H9 (cell line): ENCODE data around the gene NRG2. TPM values are rescaled to one million over a fixed set of nuclear protein-coding genes. Genes with fewer than 3 reads are reported as not detected.

Experiments used
- DNase-seq: peaks from one replicate; pipeline ENCODE4 v3.0.0-alpha.2; 2017
- H2AFZ ChIP-seq: one replicate; pipeline ENCODE4 v1.6.1; 2013; ENCODE audit warnings: mild to moderate bottlenecking, low read length, control low read depth, moderate library complexity
- H2AK5ac ChIP-seq: 2 replicates; pipeline ENCODE4 v1.6.1; 2013; ENCODE audit warnings: low read length, control low read depth, mixed read lengths; ENCODE audit not compliant: insufficient read length
- H2BK120ac ChIP-seq: one replicate; pipeline ENCODE4 v1.6.1; 2013; ENCODE audit warnings: low read depth, mild to moderate bottlenecking, low read length, control low read depth, inconsistent platforms; ENCODE audit not compliant: poor library complexity, severe bottlenecking
- H2BK12ac ChIP-seq: 2 replicates; pipeline ENCODE4 v1.6.1; 2013; ENCODE audit warnings: low read length, control low read depth, mixed read lengths, low read depth; ENCODE audit not compliant: insufficient read length
- H2BK15ac ChIP-seq: 2 replicates; pipeline ENCODE4 v1.6.1; 2013; ENCODE audit warnings: low read depth, low read length, control low read depth
- H2BK20ac ChIP-seq: one replicate; pipeline ENCODE4 v1.6.1; 2013; ENCODE audit warnings: low read depth, mild to moderate bottlenecking, low read length, control low read depth, inconsistent platforms; ENCODE audit not compliant: poor library complexity, severe bottlenecking
- H2BK5ac ChIP-seq: 2 replicates; pipeline ENCODE4 v1.6.1; 2013; ENCODE audit warnings: low read length, control low read depth, mixed read lengths; ENCODE audit not compliant: insufficient read length
- H3K14ac ChIP-seq: 2 replicates; pipeline ENCODE4 v1.6.1; 2013; ENCODE audit warnings: low read length, control low read depth; ENCODE audit not compliant: insufficient read depth
- H3K18ac ChIP-seq: 2 replicates; pipeline ENCODE4 v1.6.1; 2013; ENCODE audit warnings: low read depth, mild to moderate bottlenecking, mixed read lengths, low read length, control low read depth; ENCODE audit not compliant: insufficient read length
- H3K23ac ChIP-seq: 2 replicates; pipeline ENCODE4 v1.6.1; 2013; ENCODE audit warnings: low read length, control low read depth, mixed read lengths, low read depth; ENCODE audit not compliant: insufficient read length
- H3K23me2 ChIP-seq: 2 replicates; pipeline ENCODE4 v1.6.1; 2013; ENCODE audit warnings: low read depth, mild to moderate bottlenecking, mixed read lengths, low read length, control low read depth; ENCODE audit not compliant: insufficient read length, poor library complexity, severe bottlenecking
- H3K27ac ChIP-seq: 2 replicates; pipeline ENCODE4 v1.5.1; 2013; ENCODE audit warnings: low read length, control low read depth, mixed read lengths, low read depth; ENCODE audit not compliant: insufficient read length
- H3K27me3 ChIP-seq: 2 replicates; pipeline ENCODE4 v1.6.1; 2013; ENCODE audit warnings: low read length, control low read depth, inconsistent platforms; ENCODE audit not compliant: insufficient read depth
- H3K4ac ChIP-seq: 2 replicates; pipeline ENCODE4 v1.6.1; 2013; ENCODE audit warnings: low read depth, mild to moderate bottlenecking, control low read depth, inconsistent platforms, low read length, moderate library complexity
- H3K4me1 ChIP-seq: 2 replicates; pipeline ENCODE4 v1.6.1; 2013; ENCODE audit warnings: low read length, control low read depth, inconsistent platforms; ENCODE audit not compliant: insufficient read depth
- H3K4me2 ChIP-seq: 2 replicates; pipeline ENCODE4 v1.6.1; 2013; ENCODE audit warnings: low read length, control low read depth, mixed read lengths; ENCODE audit not compliant: insufficient read length, insufficient read depth
- H3K56ac ChIP-seq: 2 replicates; pipeline ENCODE4 v1.6.1; 2013; ENCODE audit warnings: low read depth, mild to moderate bottlenecking, mixed read lengths, low read length, control low read depth; ENCODE audit not compliant: insufficient read length
- H3K79me1 ChIP-seq: 2 replicates; pipeline ENCODE4 v1.6.1; 2013; ENCODE audit warnings: low read depth, mild to moderate bottlenecking, moderate library complexity, low read length, control low read depth, inconsistent platforms; ENCODE audit not compliant: insufficient read depth, poor library complexity, severe bottlenecking
- H3K79me2 ChIP-seq: 2 replicates; pipeline ENCODE4 v1.6.1; 2013; ENCODE audit warnings: low read length, control low read depth, inconsistent platforms; ENCODE audit not compliant: insufficient read depth
- H3K9ac ChIP-seq: 2 replicates; pipeline ENCODE4 v1.6.1; 2013; ENCODE audit warnings: low read length, control low read depth, mixed read lengths; ENCODE audit not compliant: insufficient read length; ENCODE audit errors: extremely low read depth
- H3K9me3 ChIP-seq: one replicate; pipeline ENCODE4 v1.6.1; 2013; ENCODE audit warnings: low read depth, low read length, inconsistent platforms; ENCODE audit not compliant: control insufficient read depth
- H3T11ph ChIP-seq: one replicate; pipeline ENCODE4 v1.6.1; 2013; ENCODE audit warnings: mild to moderate bottlenecking, low read length, control low read depth, inconsistent platforms
- H4K20me1 ChIP-seq: one replicate; pipeline ENCODE4 v1.6.1; 2013; ENCODE audit not compliant: control insufficient read depth, insufficient read length, insufficient read depth
- H4K5ac ChIP-seq: 2 replicates; pipeline ENCODE4 v1.6.1; 2013; ENCODE audit warnings: low read depth, mild to moderate bottlenecking, mixed read lengths, low read length, control low read depth; ENCODE audit not compliant: insufficient read length
- H4K8ac ChIP-seq: replicated peaks from 2 replicates; pipeline ENCODE4 v1.6.1; 2013; ENCODE audit warnings: low read length, control low read depth, mixed read lengths, low read depth; ENCODE audit not compliant: insufficient read length
- H4K91ac ChIP-seq: 2 replicates; pipeline ENCODE4 v1.6.1; 2013; ENCODE audit warnings: low read depth, mild to moderate bottlenecking, moderate library complexity, mixed read lengths, low read length, control low read depth; ENCODE audit not compliant: insufficient read length
- H3K27ac Mint-ChIP-seq, 3 experiments: 2 replicates in 2 of 3; 3 replicates in 1 of 3; pipeline ENCODE4 v1.8.0; 2020 to 2021; ENCODE audit warnings: mixed read lengths in 3 of 3, mild to moderate bottlenecking in 1 of 3, moderate library complexity in 1 of 3
- H3K27me3 Mint-ChIP-seq: 2 replicates; pipeline ENCODE4 v1.8.0; 2021; ENCODE audit warnings: low read depth, mild to moderate bottlenecking, moderate library complexity, mixed read lengths
- H3K36me3 Mint-ChIP-seq, 3 experiments: 2 replicates in 2 of 3; 3 replicates in 1 of 3; pipeline ENCODE4 v1.8.0; 2020 to 2021; ENCODE audit warnings: low read depth in 3 of 3, mixed read lengths in 3 of 3; ENCODE audit not compliant: insufficient read depth in 1 of 3
- H3K4me1 Mint-ChIP-seq, 2 experiments: 2 replicates each; pipeline ENCODE4 v1.8.0; 2020; ENCODE audit warnings: mixed read lengths in 2 of 2
- H3K4me3 Mint-ChIP-seq, 2 experiments: 2 replicates in 1 of 2; 3 replicates in 1 of 2; pipeline ENCODE4 v1.8.0; 2020 to 2021; ENCODE audit warnings: mild to moderate bottlenecking in 2 of 2, mixed read lengths in 2 of 2, moderate library complexity in 1 of 2
- H3K9me3 Mint-ChIP-seq, 2 experiments: 2 replicates in 1 of 2; 3 replicates in 1 of 2; pipeline ENCODE4 v1.8.0; 2020; ENCODE audit warnings: mild to moderate bottlenecking in 2 of 2, mixed read lengths in 2 of 2, moderate library complexity in 1 of 2
- WGBS: extraction: QIAGEN DNeasy Blood & Tissue Kit; methylation state at CpG from one replicate; pipeline ENCODE4 v1.1.7; 2013; ENCODE audit warnings: missing lambda C conversion rate, low lambda C conversion rate, mixed read lengths; ENCODE audit not compliant: insufficient read length; ENCODE audit errors: extremely low coverage; 5-methylcytosine and 5-hydroxymethylcytosine counted together
- total RNA-seq: library from RNA; stranded (reverse); gene quantifications from 2 replicates; pipeline ENCODE4 v1.2.1, GENCODE V29; 2021
- TF ChIP-seq, protein P1 (sequence below): fragments of 200-600 bp; sonication (generic); conservative IDR thresholded peaks from 3 replicates; pipeline ENCODE4 v1.8.0; 2021; ENCODE audit warnings: antibody characterized with exemption, mild to moderate bottlenecking

NRG2 gene
- total RNA-seq, 1 experiment from 2014 or later = not detected

- Histone ChIP-seq H3K14ac (no peak overlapping the region), H3K4me2 (no peak overlapping the region), H3T11ph (no peak overlapping the region), H3K27ac (no peak overlapping the region), H4K8ac (no peak overlapping the region), H3K23me2 (no peaks in the 10 kb centered on the region), H4K5ac (no peak overlapping the region), H3K79me1 (no peaks in the 10 kb centered on the region), H3K27me3 (no peaks in the 10 kb centered on the region; the same call in 1 of the 2 replicates), H3K4ac (no peak overlapping the region), H3K18ac (no peak overlapping the region), H2BK20ac (no peak overlapping the region), H3K79me2 (no peaks in the 10 kb centered on the region), H2BK12ac (no peak overlapping the region), H2BK5ac (no peak overlapping the region), H2AK5ac (no peak overlapping the region), H2BK15ac (no peak overlapping the region), H2AFZ (no peak overlapping the region), H3K23ac (no peak overlapping the region), H3K9ac (no peak overlapping the region), H2BK120ac (no peak overlapping the region), H3K9me3 (no peaks in the 10 kb centered on the region), H3K56ac (no peak overlapping the region), H4K20me1 (no peaks in the 10 kb centered on the region), H3K4me1 (0 out of 2 replicates have a peak, but pooled peaks cover 2% of the 10 kb centered on the region), H4K91ac (no peak overlapping the region)
- DNase-seq = no peak
- Mint-ChIP-seq H3K27me3 (peaks cover 32% of the 10 kb centered on the region), H3K4me1 (peaks cover 5 to 8% of the 10 kb centered on the region in 2 experiments), H3K4me3 (no peak overlapping the region), H3K27ac (no peak overlapping the region; a peak in 1 of 7 replicates), H3K36me3 (no peaks in the 10 kb centered on the region), H3K9me3 (no peaks in the 10 kb centered on the region)
- no CpG with 5 or more reads among the region's 5 CpGs for WGBS
- TF ChIP-seq, protein P1, sequence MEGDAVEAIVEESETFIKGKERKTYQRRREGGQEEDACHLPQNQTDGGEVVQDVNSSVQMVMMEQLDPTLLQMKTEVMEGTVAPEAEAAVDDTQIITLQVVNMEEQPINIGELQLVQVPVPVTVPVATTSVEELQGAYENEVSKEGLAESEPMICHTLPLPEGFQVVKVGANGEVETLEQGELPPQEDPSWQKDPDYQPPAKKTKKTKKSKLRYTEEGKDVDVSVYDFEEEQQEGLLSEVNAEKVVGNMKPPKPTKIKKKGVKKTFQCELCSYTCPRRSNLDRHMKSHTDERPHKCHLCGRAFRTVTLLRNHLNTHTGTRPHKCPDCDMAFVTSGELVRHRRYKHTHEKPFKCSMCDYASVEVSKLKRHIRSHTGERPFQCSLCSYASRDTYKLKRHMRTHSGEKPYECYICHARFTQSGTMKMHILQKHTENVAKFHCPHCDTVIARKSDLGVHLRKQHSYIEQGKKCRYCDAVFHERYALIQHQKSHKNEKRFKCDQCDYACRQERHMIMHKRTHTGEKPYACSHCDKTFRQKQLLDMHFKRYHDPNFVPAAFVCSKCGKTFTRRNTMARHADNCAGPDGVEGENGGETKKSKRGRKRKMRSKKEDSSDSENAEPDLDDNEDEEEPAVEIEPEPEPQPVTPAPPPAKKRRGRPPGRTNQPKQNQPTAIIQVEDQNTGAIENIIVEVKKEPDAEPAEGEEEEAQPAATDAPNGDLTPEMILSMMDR = no peak
Observed at GRCh38 chr5:139910901-139911300, 132.2 kb downstream of the NRG2 start.
